H1 (cell line): ENCODE results near the gene FCRL2. TPM values are rescaled to one million over a fixed set of nuclear protein-coding genes. Genes with fewer than 3 reads are reported as not detected.

Experiments
- CTCF ChIA-PET: fragments of 300-600 bp; sonication (Branson Sonifier 250); formaldehyde crosslinking; loops from one replicate; lab custom pipeline; 2021; ENCODE audit not compliant: partially characterized antibody; lab: Charles Lee
- POLR2A ChIA-PET: fragments of 300-600 bp; sonication (Branson Sonifier 250); formaldehyde crosslinking; loops from one replicate; lab custom pipeline; 2021; ENCODE audit warnings: inconsistent platforms; ENCODE audit not compliant: partially characterized antibody; lab: Charles Lee
- DNase-seq, 2 experiments: peaks; one replicate each; pipeline versions ENCODE4 v3.0.0 to v3.0.0-alpha.2; 2010 to 2022; ENCODE audit warnings: low spot score in 2 of 2, low read depth in 1 of 2, mixed read lengths in 1 of 2
- FAIRE-seq: peaks from 2 replicates; lab custom pipeline; 2011; peaks lifted over from hg19 to GRCh38; lab: Jason Lieb, UNC
- H2AFZ ChIP-seq: 2 replicates; pipeline ENCODE4 v1.8.1; 2012; ENCODE audit warnings: low read length, inconsistent platforms
- H2AK5ac ChIP-seq: 2 replicates; pipeline ENCODE4 v1.6.1; 2013; ENCODE audit warnings: low read depth, low read length
- H2BK120ac ChIP-seq: replicated peaks from 2 replicates; pipeline ENCODE3; 2013; ENCODE audit warnings: low read depth, low read length, inconsistent platforms
- H2BK12ac ChIP-seq: 2 replicates; pipeline ENCODE4 v1.6.1; 2013; ENCODE audit warnings: low read depth, low read length
- H2BK15ac ChIP-seq: 2 replicates; pipeline ENCODE4 v1.6.1; 2013; ENCODE audit warnings: low read length
- H2BK20ac ChIP-seq: 2 replicates; pipeline ENCODE4 v1.6.1; 2013; ENCODE audit warnings: low read length
- H2BK5ac ChIP-seq: 2 replicates; pipeline ENCODE4 v1.6.1; 2013; ENCODE audit warnings: low read depth, low read length
- H3K14ac ChIP-seq: 2 replicates; pipeline ENCODE4 v1.6.1; 2013; ENCODE audit warnings: inconsistent platforms; ENCODE audit not compliant: insufficient read length
- H3K18ac ChIP-seq: 2 replicates; pipeline ENCODE4 v1.6.1; 2013; ENCODE audit warnings: low read length; ENCODE audit errors: extremely low read depth
- H3K23ac ChIP-seq: 2 replicates; pipeline ENCODE4 v1.6.1; 2013; ENCODE audit warnings: inconsistent platforms; ENCODE audit not compliant: insufficient read length
- H3K23me2 ChIP-seq: 2 replicates; pipeline ENCODE4 v1.6.1; 2013; ENCODE audit warnings: low read depth, low read length
- H3K27ac ChIP-seq: 2 replicates; pipeline ENCODE4 v1.6.1; 2011; ENCODE audit warnings: low read depth, low read length, inconsistent platforms
- H3K27me3 ChIP-seq, 4 experiments: replicated peaks in 1 of 4; 1 replicate in 1 of 4; 2 replicates in 3 of 4; pipeline versions ENCODE4 v1.6.1 to v1.8.1; 2011 to 2013; ENCODE audit warnings: low read length in 3 of 4, mild to moderate bottlenecking in 3 of 4, inconsistent platforms in 2 of 4, mixed read lengths in 2 of 4, moderate library complexity in 1 of 4; ENCODE audit not compliant: control insufficient read depth in 3 of 4, insufficient read depth in 3 of 4; ENCODE audit errors: extremely low read depth in 1 of 4
- H3K36me3 ChIP-seq, 4 experiments: 2 replicates each; pipeline versions ENCODE4 v1.6.1 to v1.8.1; 2011 to 2013; ENCODE audit warnings: mild to moderate bottlenecking in 4 of 4, low read length in 3 of 4, moderate library complexity in 2 of 4, control low read depth in 1 of 4, inconsistent platforms in 1 of 4; ENCODE audit not compliant: insufficient read depth in 4 of 4, control insufficient read depth in 2 of 4
- H3K4ac ChIP-seq: replicated peaks from 2 replicates; pipeline ENCODE3; 2013; ENCODE audit warnings: low read length, low read depth, mixed read lengths, inconsistent platforms; ENCODE audit not compliant: insufficient read length
- H3K4me1 ChIP-seq, 4 experiments: replicated peaks in 1 of 4; 1 replicate in 1 of 4; 2 replicates in 3 of 4; pipeline versions ENCODE4 v1.6.1 to v1.8.1; 2011 to 2013; ENCODE audit warnings: low read length in 3 of 4, inconsistent platforms in 2 of 4, mixed read lengths in 1 of 4; ENCODE audit not compliant: insufficient read depth in 4 of 4, control insufficient read depth in 3 of 4
- H3K4me2 ChIP-seq, 2 experiments: 2 replicates each; pipeline versions ENCODE4 v1.6.1 to v1.8.1; 2011 to 2013; ENCODE audit warnings: low read depth in 2 of 2, low read length in 2 of 2, control low read depth in 1 of 2, inconsistent platforms in 1 of 2, mild to moderate bottlenecking in 1 of 2; ENCODE audit not compliant: insufficient read depth in 1 of 2
- H3K4me3 ChIP-seq, 4 experiments: fragments of 200-600, 300-600 bp in 1 of 4; sonication (generic), shearing (Covaris generic), sonication (Bioruptor Twin) in 1 of 4; 2 replicates each; pipeline versions ENCODE4 v1.5.1 to v1.8.1; 2011 to 2016; ENCODE audit warnings: low read length in 4 of 4, low read depth in 3 of 4, control low read depth in 2 of 4, inconsistent platforms in 2 of 4, mild to moderate bottlenecking in 2 of 4, mixed read lengths in 1 of 4, moderate library complexity in 1 of 4; ENCODE audit not compliant: insufficient read depth in 2 of 4; ENCODE audit errors: extremely low read depth in 1 of 4
- H3K56ac ChIP-seq: replicated peaks from 2 replicates; pipeline ENCODE3; 2013; ENCODE audit warnings: low read depth, mild to moderate bottlenecking, mixed read lengths, low read length, inconsistent platforms; ENCODE audit not compliant: insufficient read length
- H3K79me1 ChIP-seq: 2 replicates; pipeline ENCODE4 v1.6.1; 2013; ENCODE audit warnings: low read depth, low read length, control low read depth
- H3K79me2 ChIP-seq, 2 experiments: 2 replicates each; pipeline versions ENCODE4 v1.6.1 to v1.8.1; 2012 to 2013; ENCODE audit warnings: low read length in 2 of 2, mild to moderate bottlenecking in 2 of 2, inconsistent platforms in 1 of 2; ENCODE audit not compliant: insufficient read depth in 2 of 2, control insufficient read depth in 1 of 2
- H3K9ac ChIP-seq, 4 experiments: replicated peaks in 1 of 4; 1 replicate in 1 of 4; 2 replicates in 3 of 4; pipeline versions ENCODE4 v1.6.1 to v1.8.1; 2011 to 2013; ENCODE audit warnings: low read depth in 3 of 4, low read length in 3 of 4, control low read depth in 2 of 4, mild to moderate bottlenecking in 2 of 4, moderate library complexity in 2 of 4, inconsistent platforms in 1 of 4; ENCODE audit errors: extremely low read depth in 1 of 4
- H3K9me3 ChIP-seq, 2 experiments: 2 replicates each; pipeline versions ENCODE4 v1.6.1 to v1.8.1; 2012 to 2013; ENCODE audit warnings: mild to moderate bottlenecking in 2 of 2, moderate library complexity in 2 of 2, control low read depth in 1 of 2, inconsistent platforms in 1 of 2, low read depth in 1 of 2, low read length in 1 of 2, mixed read lengths in 1 of 2; ENCODE audit not compliant: insufficient read depth in 2 of 2
- H4K20me1 ChIP-seq, 2 experiments: replicated peaks in 1 of 2; 2 replicates each; pipeline versions ENCODE3 to v1.8.1; 2011 to 2013; ENCODE audit warnings: inconsistent platforms in 2 of 2, low read length in 2 of 2, mild to moderate bottlenecking in 1 of 2; ENCODE audit not compliant: insufficient read depth in 2 of 2, control insufficient read depth in 1 of 2
- H4K5ac ChIP-seq: 2 replicates; pipeline ENCODE4 v1.6.1; 2013; ENCODE audit warnings: low read length, low read depth, mixed read lengths, inconsistent platforms; ENCODE audit not compliant: insufficient read length
- H4K8ac ChIP-seq: 2 replicates; pipeline ENCODE4 v1.8.0; 2013; ENCODE audit warnings: mild to moderate bottlenecking, moderate library complexity, low read length, inconsistent platforms; ENCODE audit not compliant: insufficient read depth; ENCODE audit errors: extremely low read depth
- H4K91ac ChIP-seq: replicated peaks from 2 replicates; pipeline ENCODE3; 2013; ENCODE audit warnings: low read length, mixed read lengths, inconsistent platforms; ENCODE audit not compliant: insufficient read length
- BRCA1 ChIP-seq: IDR thresholded peaks from 2 replicates; pipeline ENCODE4 v1.6.1; 2012; ENCODE audit warnings: low read depth, low read length, improper control_type of control experiment
- CHD1 ChIP-seq: IDR thresholded peaks from 2 replicates; pipeline ENCODE4 v1.6.1; 2012; ENCODE audit warnings: low read depth, low read length, improper control_type of control experiment
- CTCF ChIP-seq, 3 experiments: IDR thresholded peaks; 1 replicate in 2 of 3; 2 replicates in 1 of 3; pipeline versions ENCODE4 v1.5.1 to v1.6.1; 2011; ENCODE audit warnings: low read length in 3 of 3, mild to moderate bottlenecking in 3 of 3, inconsistent platforms in 2 of 3, low read depth in 1 of 3, moderate library complexity in 1 of 3; ENCODE audit not compliant: insufficient read depth in 1 of 3; ENCODE audit errors: control extremely low read depth in 1 of 3
- PHF8 ChIP-seq: fragments of 200-600 bp; sonication (generic); conservative IDR thresholded peaks from 2 replicates; pipeline ENCODE4 v1.7.1; 2012; ENCODE audit warnings: low read depth, mild to moderate bottlenecking, inconsistent platforms, low read length, moderate library complexity
- RAD21 ChIP-seq, 2 experiments: IDR thresholded peaks in 1 of 2; conservative IDR thresholded peaks in 1 of 2; 2 replicates each; pipeline ENCODE4 v1.6.1; 2011; ENCODE audit warnings: low read depth in 2 of 2, low read length in 2 of 2, improper control_type of control experiment in 1 of 2, inconsistent platforms in 1 of 2, mild to moderate bottlenecking in 1 of 2, moderate library complexity in 1 of 2
- RBBP5 ChIP-seq: IDR thresholded peaks from 2 replicates; pipeline ENCODE4 v1.7.1; 2012; ENCODE audit warnings: low read depth, mild to moderate bottlenecking, inconsistent platforms, low read length, moderate library complexity, borderline replicate concordance
- SAP30 ChIP-seq: fragments of 300-600 bp; sonication (generic); IDR thresholded peaks from 2 replicates; pipeline ENCODE4 v1.7.1; 2012; ENCODE audit warnings: low read length, moderate library complexity, mild to moderate bottlenecking, inconsistent platforms; ENCODE audit not compliant: insufficient read depth, insufficient replicate concordance
- SP4 ChIP-seq: IDR thresholded peaks from 2 replicates; pipeline ENCODE4 v1.6.1; 2012; ENCODE audit warnings: low read length, inconsistent platforms
- WGBS, 2 experiments: shearing (Covaris generic) in 1 of 2; methylation state at CpG; one replicate each; pipeline versions ENCODE4 v1.1.6 to v1.1.7; 2013 to 2015; ENCODE audit warnings: low lambda C conversion rate in 2 of 2, mixed read lengths in 2 of 2, inconsistent platforms in 1 of 2, low coverage in 1 of 2, missing lambda C conversion rate in 1 of 2; ENCODE audit not compliant: insufficient replicate concordance in 2 of 2, insufficient coverage in 1 of 2, insufficient read length in 1 of 2; ENCODE audit errors: extremely low coverage in 1 of 2, missing lambda C conversion rate in 1 of 2; 5-methylcytosine and 5-hydroxymethylcytosine counted together
- polyA plus RNA-seq, 7 experiments: library from polyadenylated mRNA; depleted of rRNA in 3 of 7; stranded (reverse) in 5 of 7; unstranded in 2 of 7; fragments of >200 nt in 5 of 7; fragments of 200-250 nt in 2 of 7; gene quantifications; 1 replicate in 5 of 7; 2 replicates in 1 of 7; 4 replicates in 1 of 7; pipeline versions ENCODE4 v1.2.1 to v1.2.3, GENCODE V29; 2011 to 2013; ENCODE audit warnings: missing spikeins in 2 of 7, mixed read lengths in 2 of 7
- total RNA-seq: library from RNA; stranded (reverse); fragmentation: NEBNext Ultra II Directional; extraction: Animal tissue kit (Norgen Biotek cat#: 25700); gene quantifications from 2 replicates; pipeline ENCODE4 v1.2.1, GENCODE V29; 2021

Gene FCRL2
- total and polyA plus RNA-seq, 2 of the 8 experiments (the other 6 are each of a cell fraction or from before 2014, with no cell fraction given), result not detected

DNA sequence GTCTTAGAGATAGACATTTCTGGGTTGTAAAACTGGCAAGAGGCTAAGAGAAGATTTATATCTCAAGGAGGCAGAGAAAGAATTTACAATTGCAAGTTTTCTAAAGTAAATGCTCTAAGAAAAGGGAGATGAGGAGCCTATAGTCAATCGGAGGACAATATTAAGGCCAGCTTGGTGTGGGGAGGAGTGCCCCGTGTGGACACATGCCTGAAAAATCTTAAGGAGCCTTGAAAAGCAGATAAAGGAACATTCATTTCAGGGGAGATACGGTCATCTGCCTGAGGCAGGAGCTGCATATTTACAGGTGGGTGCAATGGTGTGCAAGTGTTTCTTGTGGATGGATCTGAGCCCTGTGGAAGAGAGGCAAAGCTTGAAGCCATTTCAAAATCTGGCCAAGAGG lies 25.6 kb downstream of the FCRL2 start:
- ChIA-PET CTCF (interaction anchor here (0.6 to 5.8 kb wide), 7 partner anchors 9 to 127 kb away, joined by 3 to 29 read pairs (median 5); partner anchors contain the start of gene FCRL2), POLR2A (no interaction called here)
- Histone ChIP-seq H3K18ac (no peak overlapping the region), H3K36me3 (no peaks in the 10 kb centered on the region), H2AK5ac (no peak overlapping the region), H3K23me2 (no peaks in the 10 kb centered on the region), H2BK20ac (no peak overlapping the region), H2BK12ac (no peak overlapping the region), H4K20me1 (no peaks in the 10 kb centered on the region), H3K27ac (no peak overlapping the region), H3K9me3 (no peaks in the 10 kb centered on the region), H2BK15ac (no peak overlapping the region), H3K14ac (no peak overlapping the region), H4K8ac (no peak overlapping the region), H3K23ac (no peak overlapping the region), H4K91ac (no peak overlapping the region), H3K79me2 (no peaks in the 10 kb centered on the region), H3K4me3 (no peak overlapping the region), H3K27me3 (no peaks in the 10 kb centered on the region), H3K79me1 (no peaks in the 10 kb centered on the region), H4K5ac (no peak overlapping the region), H3K4me1 (peaks cover 0 to 5% (median 4%) of the 10 kb centered on the region in 4 experiments; a peak in 3 of 7 replicates), H3K4ac (no peak overlapping the region), H3K9ac (no peak overlapping the region), H3K56ac (no peak overlapping the region), H3K4me2 (no peak overlapping the region), H2BK5ac (no peak overlapping the region), H2BK120ac (no peak overlapping the region), H2AFZ (no peak overlapping the region)
- TF ChIP-seq RBBP5 (no peak), PHF8 (no peak), BRCA1 (no peak), SAP30 (no peak), RAD21 (IDR thresholded peaks at IDR 0.05 in 1 of 2, conservative IDR thresholded peaks at IDR 0.05 in 1 of 2; ENCODE audit: low read depth in 2 of 2, low read length in 2 of 2) (peak; percentile 26 to 31), SP4 (no peak), CHD1 (no peak), CTCF (IDR thresholded peaks at IDR 0.05; ENCODE audit: control extremely low read depth in 1 of 3, insufficient read depth in 1 of 3, low read depth in 1 of 3, low read length in 3 of 3) (peak in 1 of 3 experiments; percentile 30; a peak in 1 of 4 replicates)
- DNase-seq, result no peak
- no peak for FAIRE-seq
- 78% methylated on average over 3 of the region's 3 CpGs; no CpG with 5 or more reads in 1 of the 2 experiments for WGBS, 2 experiments
